HG03520 (cell line): ENCODE results near the gene ADAMTS17.
A peak's percentile ranks its signal among the peaks of the same experiment; 100 is the strongest.

Experiments
- ATAC-seq: cut with Tn5 transposase; IDR thresholded peaks from one replicate; pipeline ENCODE4 v1.9.1; 2021; ENCODE audit warnings: mild to moderate bottlenecking, moderate library complexity; ENCODE audit not compliant: unreplicated experiment

The ADAMTS17 gene

GRCh38 chr15:100057281-100057680 lies 284.5 kb downstream of the ADAMTS17 start:
- ATAC-seq, result no peak

- no peak for ATAC-seq
Observed at GRCh38 chr15:100056411-100057072, 285.2 kb downstream of the ADAMTS17 start.

- peak; percentile 68 for ATAC-seq
Observed at GRCh38 chr15:100055821-100056220, 286.0 kb downstream of the ADAMTS17 start.

GRCh38 chr15:100054539-100054938 lies 287.2 kb downstream of the ADAMTS17 start:
- no peak for ATAC-seq

GRCh38 chr15:100053474-100054121 lies 288.2 kb downstream of the ADAMTS17 start:
- ATAC-seq, result no peak

- ATAC-seq, result no peak
Observed at GRCh38 chr15:100052716-100053473, 288.9 kb downstream of the ADAMTS17 start.

- ATAC-seq, result no peak
Observed at GRCh38 chr15:100050877-100051786, 290.6 kb downstream of the ADAMTS17 start.

- ATAC-seq, result no peak
Observed at GRCh38 chr15:100049936-100050876, 291.6 kb downstream of the ADAMTS17 start.

- ATAC-seq, result no peak
Observed at GRCh38 chr15:100049483-100049882, 292.3 kb downstream of the ADAMTS17 start.

GRCh38 chr15:100048736-100049135 lies 293.0 kb downstream of the ADAMTS17 start:
- no peak for ATAC-seq

- ATAC-seq, result no peak
Observed at GRCh38 chr15:100043692-100044091, 298.1 kb downstream of the ADAMTS17 start.

- no peak for ATAC-seq
Observed at GRCh38 chr15:100043068-100043641, 298.6 kb downstream of the ADAMTS17 start.

- ATAC-seq, result no peak
Observed at GRCh38 chr15:100042558-100042957, 299.2 kb downstream of the ADAMTS17 start.

- no peak for ATAC-seq
Observed at GRCh38 chr15:100041127-100041828, 300.5 kb downstream of the ADAMTS17 start.

GRCh38 chr15:100039994-100040393 lies 301.8 kb downstream of the ADAMTS17 start:
- ATAC-seq, result no peak

- ATAC-seq, result no peak
Observed at GRCh38 chr15:100038736-100039135, 303.0 kb downstream of the ADAMTS17 start.

GRCh38 chr15:100037901-100038300 lies 303.9 kb downstream of the ADAMTS17 start:
- ATAC-seq, result no peak

- ATAC-seq, result no peak
Observed at GRCh38 chr15:100036015-100036414, 305.8 kb downstream of the ADAMTS17 start.

- ATAC-seq, result no peak
Observed at GRCh38 chr15:100034191-100034590, 307.6 kb downstream of the ADAMTS17 start.
